CD4-positive, alpha-beta T cell treated with Interleukin-17A for 4 hours (primary cell): Measurements from ENCODE around the gene MORC3.
"Not testable (repeated sequence)": the region's sequence is repeated elsewhere in the genome, so short reads cannot be mapped to it uniquely, and the experiment has no call there.

ENCODE experiments used
- DNase-seq: peaks from one replicate; pipeline ENCODE4 v3.0.0-alpha.2; 2020; ENCODE audit warnings: mixed read lengths

The MORC3 gene

GRCh38 chr21:36319767-36320420 lies at the start of gene MORC3:
Gene MORC3, plus strand, starts transcription at chr21:36320197. Its CDS starts 68 bp downstream, at chr21:36320265.
- DNase-seq, result peak; percentile 99

GRCh38 chr21:36270786-36271695 lies 49.0 kb upstream of the MORC3 start:
- not testable (repeated sequence) for DNase-seq

- DNase-seq, result no peak
Measured at GRCh38 chr21:36274128-36274527, 45.9 kb upstream of the MORC3 start.

- DNase-seq, result no peak
Measured at GRCh38 chr21:36282568-36283230, 37.3 kb upstream of the MORC3 start.

- DNase-seq, result not testable (repeated sequence)
Measured at GRCh38 chr21:36283231-36283622, 36.8 kb upstream of the MORC3 start.

- no peak for DNase-seq
Measured at GRCh38 chr21:36288651-36289243, 31.2 kb upstream of the MORC3 start.

GRCh38 chr21:36291509-36291908 lies 28.5 kb upstream of the MORC3 start:
- no peak for DNase-seq

- DNase-seq, result peak; percentile 10
Measured at GRCh38 chr21:36297406-36297937, 22.5 kb upstream of the MORC3 start.

GRCh38 chr21:36297938-36298572 lies 21.9 kb upstream of the MORC3 start:
- DNase-seq, result peak; percentile 85

GRCh38 chr21:36306872-36307534 lies 13.0 kb upstream of the MORC3 start:
- no peak for DNase-seq

GRCh38 chr21:36310016-36310415 lies 10.0 kb upstream of the MORC3 start:
- DNase-seq, result peak; percentile 48

- DNase-seq, result not testable (repeated sequence)
Measured at GRCh38 chr21:36313446-36313845, 6.6 kb upstream of the MORC3 start.

- not testable (repeated sequence) for DNase-seq
Measured at GRCh38 chr21:36316045-36316444, 4.0 kb upstream of the MORC3 start.

- DNase-seq, result no peak
Measured at GRCh38 chr21:36316872-36317484, 3.0 kb upstream of the MORC3 start.

- DNase-seq, result not testable (repeated sequence)
Measured at GRCh38 chr21:36319406-36319766, 611 bp upstream of the MORC3 start.

GRCh38 chr21:36320421-36321324 lies 676 bp downstream of the MORC3 start:
- DNase-seq, result peak; percentile 60

- DNase-seq, result peak; percentile 30
Measured at GRCh38 chr21:36321325-36322082, 1.5 kb downstream of the MORC3 start.

GRCh38 chr21:36322083-36322424 lies 2.1 kb downstream of the MORC3 start:
- DNase-seq, result no peak

GRCh38 chr21:36323032-36323431 lies 3.0 kb downstream of the MORC3 start:
- DNase-seq, result no peak
